CD14-positive monocyte (primary cell): ENCODE measurements around the gene CST11. TPM values are rescaled to one million over a fixed set of nuclear protein-coding genes. Genes with fewer than 3 reads are reported as not detected.
"Not testable (repeated sequence)": the region's sequence is repeated elsewhere in the genome, so short reads cannot be mapped to it uniquely, and the experiment has no call there.

Experiments
- DNase-seq, 3 donors: peaks; one replicate each; pipeline ENCODE4 v3.0.0-alpha.2; 2011 to 2022
- H2AFZ ChIP-seq: 2 replicates; pipeline ENCODE4 v1.6.0; 2012; ENCODE audit warnings: mild to moderate bottlenecking, low read depth, low read length, inconsistent platforms; ENCODE audit not compliant: insufficient read depth, poor library complexity, severe bottlenecking
- H3K27ac ChIP-seq, 2 donors: 1 replicate in 1 of 2; 2 replicates in 1 of 2; pipeline ENCODE4 v1.5.1; 2012 to 2013; ENCODE audit warnings: low read length in 2 of 2, control low read depth in 1 of 2, inconsistent platforms in 1 of 2, low read depth in 1 of 2, mild to moderate bottlenecking in 1 of 2
- H3K27me3 ChIP-seq, 2 donors: one replicate each; pipeline versions ENCODE4 v1.6.0 to v1.6.1; 2011 to 2013; ENCODE audit warnings: low read length in 2 of 2; ENCODE audit not compliant: control insufficient read depth in 2 of 2, insufficient read depth in 2 of 2
- H3K36me3 ChIP-seq, 2 donors: replicated peaks in 1 of 2; 1 replicate in 1 of 2; 2 replicates in 1 of 2; pipeline versions ENCODE4 v1.5.1 to v1.6.1; 2012 to 2013; ENCODE audit warnings: low read length in 2 of 2, control low read depth in 1 of 2, inconsistent platforms in 1 of 2, mild to moderate bottlenecking in 1 of 2; ENCODE audit not compliant: insufficient read depth in 2 of 2, control insufficient read depth in 1 of 2
- H3K4me1 ChIP-seq, 2 donors: 1 replicate in 1 of 2; 2 replicates in 1 of 2; pipeline versions ENCODE4 v1.5.1 to v1.6.1; 2012 to 2013; ENCODE audit warnings: low read length in 2 of 2, control low read depth in 1 of 2, inconsistent platforms in 1 of 2, mild to moderate bottlenecking in 1 of 2, moderate library complexity in 1 of 2; ENCODE audit not compliant: insufficient read depth in 2 of 2, control insufficient read depth in 1 of 2
- H3K4me2 ChIP-seq: replicated peaks from 2 replicates; pipeline ENCODE3; 2012; ENCODE audit warnings: low read length, moderate library complexity, mild to moderate bottlenecking; ENCODE audit not compliant: poor library complexity, severe bottlenecking; ENCODE audit errors: extremely low read depth
- H3K4me3 ChIP-seq, 3 experiments: fragments of 200-600 bp in 1 of 3; sonication (generic) in 1 of 3; replicated peaks in 1 of 3; 1 replicate in 2 of 3; 2 replicates in 1 of 3; pipeline ENCODE4 v1.5.1; 2011 to 2013; ENCODE audit warnings: low read length in 3 of 3, mild to moderate bottlenecking in 3 of 3, control low read depth in 2 of 3, low read depth in 2 of 3, inconsistent platforms in 1 of 3, moderate library complexity in 1 of 3
- H3K79me2 ChIP-seq: 2 replicates; pipeline ENCODE4 v1.6.0; 2012; ENCODE audit warnings: mild to moderate bottlenecking, control low read depth, inconsistent platforms, low read length, moderate library complexity; ENCODE audit not compliant: insufficient read depth
- H3K9ac ChIP-seq: 2 replicates; pipeline ENCODE4 v1.6.0; 2017; ENCODE audit warnings: low read length, mild to moderate bottlenecking; ENCODE audit not compliant: insufficient read depth, poor library complexity, severe bottlenecking
- H3K9me3 ChIP-seq, 2 donors: replicated peaks in 1 of 2; 1 replicate in 1 of 2; 2 replicates in 1 of 2; pipeline versions ENCODE4 v1.5.1 to v1.6.1; 2012 to 2013; ENCODE audit warnings: low read length in 2 of 2, control low read depth in 1 of 2; ENCODE audit not compliant: control insufficient read depth in 1 of 2, insufficient read depth in 1 of 2
- H4K20me1 ChIP-seq: 2 replicates; pipeline ENCODE4 v1.6.0; 2012; ENCODE audit warnings: mild to moderate bottlenecking, low read length, control low read depth, moderate library complexity; ENCODE audit not compliant: insufficient read depth
- H3K27ac Mint-ChIP-seq, 7 donors: one replicate each; pipeline ENCODE4 v1.8.0; 2020; ENCODE audit warnings: mild to moderate bottlenecking in 7 of 7, mixed read lengths in 7 of 7, moderate library complexity in 6 of 7, inconsistent platforms in 2 of 7
- H3K27me3 Mint-ChIP-seq, 3 donors: one replicate each; pipeline ENCODE4 v1.8.0; 2021 to 2022; ENCODE audit warnings: low read depth in 3 of 3, mild to moderate bottlenecking in 3 of 3, mixed read lengths in 3 of 3, moderate library complexity in 3 of 3, inconsistent platforms in 1 of 3
- H3K36me3 Mint-ChIP-seq, 2 donors: one replicate each; pipeline ENCODE4 v1.8.0; 2020; ENCODE audit warnings: mixed read lengths in 2 of 2, inconsistent platforms in 1 of 2, mild to moderate bottlenecking in 1 of 2
- H3K4me1 Mint-ChIP-seq: one replicate; pipeline ENCODE4 v1.8.0; 2020; ENCODE audit warnings: mild to moderate bottlenecking, mixed read lengths
- H3K4me3 Mint-ChIP-seq, 2 donors: one replicate each; pipeline ENCODE4 v1.8.0; 2020; ENCODE audit warnings: mild to moderate bottlenecking in 2 of 2, mixed read lengths in 2 of 2, moderate library complexity in 1 of 2
- H3K9me3 Mint-ChIP-seq, 7 donors: one replicate each; pipeline ENCODE4 v1.8.0; 2020 to 2022; ENCODE audit warnings: mixed read lengths in 7 of 7, mild to moderate bottlenecking in 6 of 7, moderate library complexity in 6 of 7, inconsistent platforms in 2 of 7
- WGBS: methylation state at CpG from one replicate; pipeline ENCODE4 v1.1.5; 2013; ENCODE audit warnings: missing lambda C conversion rate; ENCODE audit not compliant: insufficient coverage; 5-methylcytosine and 5-hydroxymethylcytosine counted together
- intact Hi-C, 2 donors: fragments of 100-400 bp; cut with micrococcal nuclease; formaldehyde crosslinking; loops; one replicate each; pipeline versions ENCODE4 v1.15.0 to v1.15.1; 2023
- polyA plus RNA-seq, 3 donors: library from polyadenylated mRNA; depleted of rRNA in 1 of 3; unstranded in 2 of 3; stranded (reverse) in 1 of 3; fragments of 300-500 nt in 2 of 3; fragments of >200 nt in 1 of 3; fragmentation: Illumina TruSeq in 2 of 3; gene quantifications; 1 replicate in 2 of 3; 2 replicates in 1 of 3; pipeline ENCODE4 v1.2.3, GENCODE V29; 2012 to 2021
- TF ChIP-seq, protein P1 (sequence below): fragments of 200-600 bp; IDR thresholded peaks from one replicate; pipeline ENCODE4 v1.8.0; 2022; ENCODE audit warnings: antibody characterized with exemption, mild to moderate bottlenecking

The CST11 gene
- polyA plus RNA-seq, 3 donors = not detected

DNA sequence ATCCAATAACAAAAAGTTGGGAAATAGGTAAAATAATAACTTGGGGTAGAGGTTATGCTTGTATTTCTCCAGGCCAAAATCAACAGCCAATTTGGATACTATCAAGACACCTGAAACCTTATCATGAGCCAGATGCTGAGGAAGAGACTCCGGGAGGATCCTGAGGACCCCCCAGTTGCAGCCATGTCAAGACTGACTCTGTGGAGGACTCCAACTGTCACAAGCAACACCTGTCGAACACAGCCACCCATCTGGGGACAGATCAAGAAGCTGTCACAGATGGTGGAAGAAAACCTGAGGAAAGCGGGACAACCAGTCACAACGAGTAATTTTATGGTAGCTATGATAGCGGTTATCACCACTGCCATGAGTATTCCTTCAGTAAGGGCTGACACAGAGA lies 19.6 kb upstream of the CST11 start:
- H3K4me3 Mint-ChIP-seq, H3K27ac Mint-ChIP-seq, H3K4me1 ChIP-seq, H3K27me3 Mint-ChIP-seq, H3K9ac ChIP-seq, H3K27me3 ChIP-seq, intact Hi-C loops, H3K4me1 Mint-ChIP-seq, H4K20me1 ChIP-seq, H3K27ac ChIP-seq, DNase-seq, H3K79me2 ChIP-seq, H3K4me2 ChIP-seq, H3K4me3 ChIP-seq, H3K9me3 ChIP-seq, H3K36me3 Mint-ChIP-seq, H3K36me3 ChIP-seq, H2AFZ ChIP-seq: not testable (repeated sequence)
- WGBS = 100% methylated on average over 2 of the region's 5 CpGs
- peaks cover 4 to 11% (median 8%) of the 10 kb centered on the region in 7 donors for H3K9me3 Mint-ChIP-seq

- H3K36me3 Mint-ChIP-seq = not testable (repeated sequence)
- no CpG with 5 or more reads among the region's 3 CpGs for WGBS
Observed at GRCh38 chr20:23466961-23467360, 14.3 kb upstream of the CST11 start.

GRCh38 chr20:23461180-23461579 lies 8.5 kb upstream of the CST11 start:
- Histone ChIP-seq H3K9ac (no peak overlapping the region), H3K4me2 (no peak overlapping the region), H3K4me3 (no peak overlapping the region), H4K20me1 (no peaks in the 10 kb centered on the region), H3K9me3 (peaks cover 9 to 10% of the 10 kb centered on the region in 2 donors), H3K36me3 (no peaks in the 10 kb centered on the region), H2AFZ (no peak overlapping the region), H3K27me3 (no peaks in the 10 kb centered on the region), H3K4me1 (no peaks in the 10 kb centered on the region), H3K79me2 (no peaks in the 10 kb centered on the region), H3K27ac (no peak overlapping the region)
- Mint-ChIP-seq H3K4me1 (peaks cover 10% of the 10 kb centered on the region), H3K4me3 (no peak overlapping the region), H3K27ac (no peak overlapping the region), H3K27me3 (peaks cover 2 to 4% (median 3%) of the 10 kb centered on the region in 3 donors), H3K9me3 (peaks cover 0 to 18% (median 6%) of the 10 kb centered on the region in 7 donors), H3K36me3 (no peaks in the 10 kb centered on the region)
- intact Hi-C loops = no loop called here
- DNase-seq = no peak
- WGBS = no CpG with 5 or more reads among the region's 1 CpG
- TF ChIP-seq, protein P1, sequence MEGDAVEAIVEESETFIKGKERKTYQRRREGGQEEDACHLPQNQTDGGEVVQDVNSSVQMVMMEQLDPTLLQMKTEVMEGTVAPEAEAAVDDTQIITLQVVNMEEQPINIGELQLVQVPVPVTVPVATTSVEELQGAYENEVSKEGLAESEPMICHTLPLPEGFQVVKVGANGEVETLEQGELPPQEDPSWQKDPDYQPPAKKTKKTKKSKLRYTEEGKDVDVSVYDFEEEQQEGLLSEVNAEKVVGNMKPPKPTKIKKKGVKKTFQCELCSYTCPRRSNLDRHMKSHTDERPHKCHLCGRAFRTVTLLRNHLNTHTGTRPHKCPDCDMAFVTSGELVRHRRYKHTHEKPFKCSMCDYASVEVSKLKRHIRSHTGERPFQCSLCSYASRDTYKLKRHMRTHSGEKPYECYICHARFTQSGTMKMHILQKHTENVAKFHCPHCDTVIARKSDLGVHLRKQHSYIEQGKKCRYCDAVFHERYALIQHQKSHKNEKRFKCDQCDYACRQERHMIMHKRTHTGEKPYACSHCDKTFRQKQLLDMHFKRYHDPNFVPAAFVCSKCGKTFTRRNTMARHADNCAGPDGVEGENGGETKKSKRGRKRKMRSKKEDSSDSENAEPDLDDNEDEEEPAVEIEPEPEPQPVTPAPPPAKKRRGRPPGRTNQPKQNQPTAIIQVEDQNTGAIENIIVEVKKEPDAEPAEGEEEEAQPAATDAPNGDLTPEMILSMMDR = no peak

More at GRCh38 chr20:23466961-23467360, 14.3 kb upstream of the CST11 start:
- H3K9ac ChIP-seq, H3K4me3 Mint-ChIP-seq, intact Hi-C loops, H3K4me1 ChIP-seq, H3K79me2 ChIP-seq, H3K27me3 ChIP-seq, H3K36me3 ChIP-seq, H2AFZ ChIP-seq, H3K4me2 ChIP-seq, DNase-seq, H3K27ac ChIP-seq, H3K27ac Mint-ChIP-seq, H3K27me3 Mint-ChIP-seq, H4K20me1 ChIP-seq, H3K4me3 ChIP-seq, H3K4me1 Mint-ChIP-seq: not testable (repeated sequence)
- peaks cover 8 to 35% (median 23%) of the 10 kb centered on the region in 7 donors for H3K9me3 Mint-ChIP-seq
- H3K9me3 ChIP-seq = peaks cover 21 to 25% of the 10 kb centered on the region in 2 donors
